Loucy (cell line): ENCODE measurements around the gene DYNC1H1.

Source experiments
- EZH2phosphoT487 ChIP-seq: fragments of 200-600 bp; IDR thresholded peaks from 2 replicates; pipeline ENCODE4 v1.6.1; 2018; ENCODE audit warnings: antibody characterized with exemption, mild to moderate bottlenecking, moderate library complexity, borderline replicate concordance
- TF ChIP-seq, protein P1 (sequence below): fragments of 200-600 bp; sonication (generic); conservative IDR thresholded peaks from 2 replicates; pipeline ENCODE4 v1.5.1; 2014; ENCODE audit warnings: mild to moderate bottlenecking, antibody characterized with exemption, low read length

DNA sequence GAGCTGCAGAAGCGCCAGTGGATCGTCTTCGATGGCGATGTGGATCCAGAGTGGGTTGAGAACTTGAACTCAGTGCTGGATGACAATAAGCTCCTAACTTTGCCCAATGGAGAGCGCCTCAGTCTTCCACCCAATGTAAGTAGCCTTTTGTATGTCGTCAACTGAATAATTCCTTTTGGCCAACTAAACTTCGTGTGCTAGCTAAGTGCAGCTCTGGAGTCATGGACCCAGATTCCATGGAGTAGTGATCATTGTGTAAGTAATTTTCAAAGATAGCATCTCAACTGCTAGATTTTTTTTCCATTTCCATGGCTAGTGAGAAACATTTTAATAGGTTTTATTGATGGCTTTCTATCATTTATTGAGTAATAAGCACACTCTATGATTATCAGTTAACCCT lies 48.0 kb downstream of the DYNC1H1 start:
- TF ChIP-seq, protein P1, sequence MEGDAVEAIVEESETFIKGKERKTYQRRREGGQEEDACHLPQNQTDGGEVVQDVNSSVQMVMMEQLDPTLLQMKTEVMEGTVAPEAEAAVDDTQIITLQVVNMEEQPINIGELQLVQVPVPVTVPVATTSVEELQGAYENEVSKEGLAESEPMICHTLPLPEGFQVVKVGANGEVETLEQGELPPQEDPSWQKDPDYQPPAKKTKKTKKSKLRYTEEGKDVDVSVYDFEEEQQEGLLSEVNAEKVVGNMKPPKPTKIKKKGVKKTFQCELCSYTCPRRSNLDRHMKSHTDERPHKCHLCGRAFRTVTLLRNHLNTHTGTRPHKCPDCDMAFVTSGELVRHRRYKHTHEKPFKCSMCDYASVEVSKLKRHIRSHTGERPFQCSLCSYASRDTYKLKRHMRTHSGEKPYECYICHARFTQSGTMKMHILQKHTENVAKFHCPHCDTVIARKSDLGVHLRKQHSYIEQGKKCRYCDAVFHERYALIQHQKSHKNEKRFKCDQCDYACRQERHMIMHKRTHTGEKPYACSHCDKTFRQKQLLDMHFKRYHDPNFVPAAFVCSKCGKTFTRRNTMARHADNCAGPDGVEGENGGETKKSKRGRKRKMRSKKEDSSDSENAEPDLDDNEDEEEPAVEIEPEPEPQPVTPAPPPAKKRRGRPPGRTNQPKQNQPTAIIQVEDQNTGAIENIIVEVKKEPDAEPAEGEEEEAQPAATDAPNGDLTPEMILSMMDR, result no peak
- TF ChIP-seq EZH2phosphoT487, result no peak
